ENCODE results near the gene CACNA2D3.

Gene CACNA2D3

GRCh38 chr3:55002416-55002930 lies 880.1 kb downstream of the CACNA2D3 start:
- no peak for DNase-seq (ENCODE audit: low read depth in 2 of 2)

GRCh38 chr3:55006244-55006676 lies 883.9 kb downstream of the CACNA2D3 start:
- DNase-seq (ENCODE audit: low read depth in 2 of 2) = no peak

- no peak for DNase-seq (ENCODE audit: low read depth in 2 of 2)
Observed at GRCh38 chr3:55007971-55008370, 885.6 kb downstream of the CACNA2D3 start.

GRCh38 chr3:55009372-55009771 lies 887.0 kb downstream of the CACNA2D3 start:
- no peak for DNase-seq (ENCODE audit: low read depth in 2 of 2)

GRCh38 chr3:55012091-55012490 lies 889.7 kb downstream of the CACNA2D3 start:
- DNase-seq (ENCODE audit: low read depth in 2 of 2) = no peak

GRCh38 chr3:55013145-55013925 lies 891.0 kb downstream of the CACNA2D3 start:
- no peak for DNase-seq (ENCODE audit: low read depth in 2 of 2)

GRCh38 chr3:55014081-55014480 lies 891.7 kb downstream of the CACNA2D3 start:
- no peak for DNase-seq (ENCODE audit: low read depth in 2 of 2)

GRCh38 chr3:55014906-55015305 lies 892.6 kb downstream of the CACNA2D3 start:
- no peak for DNase-seq (ENCODE audit: low read depth in 2 of 2)

GRCh38 chr3:55017876-55018275 lies 895.5 kb downstream of the CACNA2D3 start:
- no peak for DNase-seq (ENCODE audit: low read depth in 2 of 2)

GRCh38 chr3:55030938-55031337 lies 908.6 kb downstream of the CACNA2D3 start:
- no peak for DNase-seq (ENCODE audit: low read depth in 2 of 2)

GRCh38 chr3:55036883-55037577 lies 914.7 kb downstream of the CACNA2D3 start:
- DNase-seq (ENCODE audit: low read depth in 2 of 2) = no peak

GRCh38 chr3:55042591-55042990 lies 920.2 kb downstream of the CACNA2D3 start:
- DNase-seq (ENCODE audit: low read depth in 2 of 2) = no peak

- DNase-seq (ENCODE audit: low read depth in 2 of 2) = no peak
Observed at GRCh38 chr3:55044486-55044885, 922.1 kb downstream of the CACNA2D3 start.

- DNase-seq (ENCODE audit: low read depth in 2 of 2) = no peak
Observed at GRCh38 chr3:55059027-55059629, 936.8 kb downstream of the CACNA2D3 start.

GRCh38 chr3:55060896-55061719 lies 938.8 kb downstream of the CACNA2D3 start:
- DNase-seq (ENCODE audit: low read depth in 2 of 2) = no peak

- no peak for DNase-seq (ENCODE audit: low read depth in 2 of 2)
Observed at GRCh38 chr3:55061720-55062034, 939.3 kb downstream of the CACNA2D3 start.

GRCh38 chr3:55064164-55064563 lies 941.8 kb downstream of the CACNA2D3 start:
- no peak for DNase-seq (ENCODE audit: low read depth in 2 of 2)

GRCh38 chr3:55065331-55065730 lies 943.0 kb downstream of the CACNA2D3 start:
- DNase-seq (ENCODE audit: low read depth in 2 of 2) = no peak

- DNase-seq (ENCODE audit: low read depth in 2 of 2) = no peak
Observed at GRCh38 chr3:55066551-55067047, 944.2 kb downstream of the CACNA2D3 start.

- no peak for DNase-seq (ENCODE audit: low read depth in 2 of 2)
Observed at GRCh38 chr3:55069950-55070349, 947.6 kb downstream of the CACNA2D3 start.

- DNase-seq (ENCODE audit: low read depth in 2 of 2) = no peak
Observed at GRCh38 chr3:55074796-55075195, 952.4 kb downstream of the CACNA2D3 start.

- no peak for DNase-seq (ENCODE audit: low read depth in 2 of 2)
Observed at GRCh38 chr3:55075846-55076245, 953.5 kb downstream of the CACNA2D3 start.
